Neural crest cell (in vitro differentiated cells): ENCODE results near the gene MRPL16. TPM values are rescaled to one million over a fixed set of nuclear protein-coding genes. Genes with fewer than 3 reads are reported as not detected.
"Not testable (repeated sequence)": the region's sequence is repeated elsewhere in the genome, so short reads cannot be mapped to it uniquely, and the experiment has no call there.

Experiments
- DNase-seq: peaks from one replicate; pipeline ENCODE4 v3.0.0; 2021; ENCODE audit warnings: low read depth, mixed read lengths, low spot score
- H3K27ac Mint-ChIP-seq: one replicate; pipeline ENCODE4 v1.8.0; 2021; ENCODE audit warnings: mild to moderate bottlenecking, mixed read lengths; ENCODE audit not compliant: unreplicated experiment
- H3K27me3 Mint-ChIP-seq: 2 replicates; pipeline ENCODE4 v1.8.0; 2021; ENCODE audit warnings: low read depth, mild to moderate bottlenecking, mixed read lengths
- H3K36me3 Mint-ChIP-seq: 2 replicates; pipeline ENCODE4 v1.8.0; 2021; ENCODE audit warnings: low read depth, mild to moderate bottlenecking, mixed read lengths
- H3K4me1 Mint-ChIP-seq: 2 replicates; pipeline ENCODE4 v1.8.0; 2021; ENCODE audit warnings: mixed read lengths
- H3K4me3 Mint-ChIP-seq: one replicate; pipeline ENCODE4 v1.8.0; 2021; ENCODE audit warnings: mild to moderate bottlenecking, mixed read lengths
- H3K9me3 Mint-ChIP-seq: 2 replicates; pipeline ENCODE4 v1.8.0; 2021; ENCODE audit warnings: mixed read lengths
- CTCF ChIP-seq: fragments of 200-600 bp; sonication (generic); conservative IDR thresholded peaks from 2 replicates; pipeline ENCODE4 v1.5.0; 2021; ENCODE audit warnings: antibody characterized with exemption, mild to moderate bottlenecking
- long read RNA-seq: library from polyadenylated mRNA; unstranded; transcript quantifications from one replicate; pipeline ENCODE4 v2.0.0, GENCODE V29; 2020
- total RNA-seq: library from RNA; stranded (reverse); gene quantifications from 2 replicates; pipeline ENCODE4 v1.2.1, GENCODE V29; 2021

MRPL16 gene
- total RNA-seq = 44.4 and 45.6 TPM in 2 replicates
- long read RNA-seq, transcript MRPL16-201 (4 exons, 1,182 nt) = major isoform, 51 of 55 reads
- long read RNA-seq, partial matches to known transcripts = 1 of 55 reads
- long read RNA-seq, other reads (novel, unspliced or antisense) = 0 of 55 reads

GRCh38 chr11:59810189-59810910, at the start of gene MRPL16:
MRPL16 (minus strand) TSS chr11:59810778; CDS start chr11:59810658, 120 bp downstream.
- DNase-seq = peak; percentile 80
- H3K4me1 Mint-ChIP-seq = peaks cover 16% of the 10 kb centered on the region

GRCh38 chr11:59859673-59860072, 49.1 kb upstream of the MRPL16 start:
- Mint-ChIP-seq H3K4me3 (no peak overlapping the region), H3K4me1 (peaks cover 6% of the 10 kb centered on the region), H3K9me3 (no peaks in the 10 kb centered on the region), H3K27ac (no peak overlapping the region), H3K27me3 (no peaks in the 10 kb centered on the region), H3K36me3 (no peaks in the 10 kb centered on the region)
- no peak for DNase-seq
- TF ChIP-seq CTCF = no peak

More at GRCh38 chr11:59810189-59810910, at the start of gene MRPL16:
- Mint-ChIP-seq H3K9me3 (peaks cover 5% of the 10 kb centered on the region), H3K36me3 (peaks cover 8% of the 10 kb centered on the region), H3K4me3 (peak within 1 kb of the TSS; percentile 96), H3K27ac (peak within 1 kb of the TSS; percentile 71), H3K27me3 (peaks cover 29% of the 10 kb centered on the region)
- TF ChIP-seq CTCF = peak; percentile 55

GRCh38 chr11:59857439-59858434, 47.2 kb upstream of the MRPL16 start:
- no peak for TF ChIP-seq CTCF
- Mint-ChIP-seq H3K9me3 (no peaks in the 10 kb centered on the region), H3K27ac (peak overlapping the region; percentile 53), H3K4me1 (no peaks in the 10 kb centered on the region), H3K4me3 (no peak overlapping the region), H3K36me3 (no peaks in the 10 kb centered on the region), H3K27me3 (no peaks in the 10 kb centered on the region)
- DNase-seq = no peak

GRCh38 chr11:59854871-59855270, 44.3 kb upstream of the MRPL16 start:
- Mint-ChIP-seq H3K4me3 (no peak overlapping the region), H3K36me3 (no peaks in the 10 kb centered on the region), H3K27me3 (no peaks in the 10 kb centered on the region), H3K4me1 (no peaks in the 10 kb centered on the region), H3K9me3 (no peaks in the 10 kb centered on the region), H3K27ac (no peak overlapping the region)
- no peak for DNase-seq
- TF ChIP-seq CTCF = no peak

GRCh38 chr11:59851416-59851815, 40.8 kb upstream of the MRPL16 start:
- not testable (repeated sequence) for H3K9me3 Mint-ChIP-seq, H3K4me3 Mint-ChIP-seq, H3K27me3 Mint-ChIP-seq, DNase-seq, H3K4me1 Mint-ChIP-seq, H3K36me3 Mint-ChIP-seq, H3K27ac Mint-ChIP-seq

GRCh38 chr11:59849551-59849950, 39.0 kb upstream of the MRPL16 start:
- not testable (repeated sequence) for H3K9me3 Mint-ChIP-seq, H3K4me3 Mint-ChIP-seq, H3K36me3 Mint-ChIP-seq, H3K27me3 Mint-ChIP-seq, H3K27ac Mint-ChIP-seq, DNase-seq
- H3K4me1 Mint-ChIP-seq = peaks cover 11% of the 10 kb centered on the region
